GM12878 (cell line): ENCODE data around the gene ROR2. TPM values are rescaled to one million over a fixed set of nuclear protein-coding genes. Genes with fewer than 3 reads are reported as not detected.

Experiments
- ATAC-seq: fragments of 200-7000 bp; cut with Tn5 transposase; 3 replicates; pipeline ENCODE4 v1.9.1; 2020; ENCODE audit warnings: mild to moderate bottlenecking, moderate library complexity
- BruUV-seq: library from RNA; stranded (reverse); fragments of 400-500 nt; replicated peaks from 2 replicates; lab custom pipeline; 2021; lab: Mats Ljungman, UMichigan
- CTCF ChIA-PET: fragments of 300-600 bp; sonication (Branson Sonifier 250); formaldehyde crosslinking; extraction: SDS; loops from one replicate; lab custom pipeline; 2021; ENCODE audit warnings: inconsistent platforms; lab: Yijun Ruan, JAX
- POLR2A ChIA-PET: fragments of 350-600 bp; formaldehyde crosslinking; extraction: SDS; loops from one replicate; lab custom pipeline; 2021; ENCODE audit warnings: inconsistent platforms; lab: Charles Lee
- RAD21 ChIA-PET: fragments of 300-600 bp; sonication (Branson Sonifier 250); formaldehyde crosslinking; loops from one replicate; lab custom pipeline; 2023; ENCODE audit warnings: antibody characterized with exemption; ENCODE audit not compliant: unreplicated experiment; lab: Charles Lee
- SMC1A ChIA-PET: fragments of 300-600 bp; sonication (Branson Sonifier 250); formaldehyde crosslinking; loops from one replicate; lab custom pipeline; 2023; ENCODE audit not compliant: unreplicated experiment, uncharacterized antibody; lab: Charles Lee
- DNase-seq: peaks from one replicate; pipeline ENCODE4 v3.0.0-alpha.2; 2011; ENCODE audit warnings: low read depth, low spot score
- FAIRE-seq: peaks from 3 replicates; lab custom pipeline; 2011; peaks lifted over from hg19 to GRCh38; lab: Jason Lieb, UNC
- H2AFZ ChIP-seq: 2 replicates; pipeline ENCODE4 v1.6.0; 2011; ENCODE audit warnings: low read depth, low read length, control low read depth; ENCODE audit not compliant: control insufficient read depth
- H3K27ac ChIP-seq: 2 replicates; pipeline ENCODE4 v1.5.1; 2011; ENCODE audit warnings: control low read depth; ENCODE audit not compliant: control insufficient read depth, insufficient read depth
- H3K27me3 ChIP-seq, 2 experiments: replicated peaks in 1 of 2; 2 replicates each; pipeline versions ENCODE4 v1.6.0 to v1.6.1; 2011; ENCODE audit warnings: low read length in 1 of 2; ENCODE audit not compliant: control insufficient read depth in 2 of 2, insufficient read depth in 2 of 2
- H3K36me3 ChIP-seq, 2 experiments: 2 replicates each; pipeline ENCODE4 v1.5.1; 2011; ENCODE audit warnings: low read length in 1 of 2; ENCODE audit not compliant: control insufficient read depth in 2 of 2, insufficient read depth in 2 of 2
- H3K4me1 ChIP-seq: 2 replicates; pipeline ENCODE4 v1.6.1; 2011; ENCODE audit warnings: mild to moderate bottlenecking, low read length, moderate library complexity, mixed read lengths; ENCODE audit not compliant: control insufficient read depth, insufficient read depth
- H3K4me2 ChIP-seq: 2 replicates; pipeline ENCODE4 v1.6.0; 2011; ENCODE audit warnings: control low read depth; ENCODE audit not compliant: control insufficient read depth, insufficient read depth
- H3K4me3 ChIP-seq: fragments of 200-600 bp; sonication (generic); 2 replicates; pipeline ENCODE4 v1.5.1; 2016
- H3K79me2 ChIP-seq: 2 replicates; pipeline ENCODE4 v1.6.0; 2011; ENCODE audit warnings: low read length; ENCODE audit not compliant: control insufficient read depth, insufficient read depth
- H3K9ac ChIP-seq: 2 replicates; pipeline ENCODE4 v1.8.0; 2011; ENCODE audit warnings: low read length, control low read depth, mixed read lengths; ENCODE audit not compliant: control insufficient read depth, insufficient read depth
- H3K9me3 ChIP-seq: replicated peaks from 3 replicates; pipeline ENCODE4 v1.5.1; 2011; ENCODE audit warnings: mild to moderate bottlenecking, low read length; ENCODE audit not compliant: control insufficient read depth, insufficient read depth
- H4K20me1 ChIP-seq: 2 replicates; pipeline ENCODE4 v1.6.0; 2011; ENCODE audit not compliant: control insufficient read depth, insufficient read depth
- ASH2L ChIP-seq: fragments of 300-600, 200-600 bp; sonication (generic); IDR thresholded peaks from 2 replicates; pipeline ENCODE4 v1.6.1; 2017; ENCODE audit warnings: low read depth, mild to moderate bottlenecking, borderline replicate concordance
- CHD1 ChIP-seq: IDR thresholded peaks from 2 replicates; pipeline ENCODE4 v1.6.1; 2012; ENCODE audit warnings: low read depth, low read length, improper control_type of control experiment
- EP300 ChIP-seq, 2 experiments: fragments of 150-350 bp in 1 of 2; IDR thresholded peaks; 2 replicates each; pipeline ENCODE4 v1.6.1; 2011 to 2012; ENCODE audit warnings: low read depth in 2 of 2, low read length in 2 of 2, borderline replicate concordance in 1 of 2, improper control_type of control experiment in 1 of 2, inconsistent platforms in 1 of 2; ENCODE audit not compliant: control insufficient read depth in 1 of 2
- KDM1A ChIP-seq: fragments of 200-600 bp; sonication (generic); IDR thresholded peaks from 2 replicates; pipeline ENCODE4 v1.6.1; 2016; ENCODE audit warnings: borderline replicate concordance
- PAX8 ChIP-seq: fragments of 450-650 bp; IDR thresholded peaks from 2 replicates; pipeline ENCODE4 v1.6.1; 2017; ENCODE audit warnings: mild to moderate bottlenecking, moderate library complexity
- SREBF2 ChIP-seq: IDR thresholded peaks from 2 replicates; pipeline ENCODE4 v1.6.1; 2012; ENCODE audit warnings: mild to moderate bottlenecking, low read length
- ZNF24 ChIP-seq: fragments of 450-650 bp; IDR thresholded peaks from 2 replicates; pipeline ENCODE4 v1.6.1; 2017; ENCODE audit warnings: antibody characterized with exemption, mild to moderate bottlenecking
- ZNF274 ChIP-seq: IDR thresholded peaks from one replicate; pipeline ENCODE4 v1.8.0; 2011; ENCODE audit not compliant: insufficient read length, insufficient read depth
- WGBS: methylation state at CpG from one replicate; pipeline ENCODE4 v1.1.6; 2016; ENCODE audit warnings: low lambda C conversion rate; ENCODE audit not compliant: insufficient replicate concordance, insufficient coverage; ENCODE audit errors: missing lambda C conversion rate; 5-methylcytosine and 5-hydroxymethylcytosine counted together
- in situ Hi-C: fragments of 300-500 bp; cut with MboI; formaldehyde crosslinking; loops from 9 replicates; pipeline ENCODE4 v1.14.3; 2018; ENCODE audit warnings: mixed read lengths
- intact Hi-C: fragments of 100-400 bp; cut with micrococcal nuclease; formaldehyde crosslinking; loops from one replicate; pipeline ENCODE4 v1.14.2; 2022; ENCODE audit not compliant: unreplicated experiment
- polyA plus RNA-seq, 11 experiments: library from polyadenylated mRNA; depleted of rRNA in 4 of 11; unstranded in 6 of 11; stranded (reverse) in 5 of 11; fragments of >200 nt; fragmentation: Nextera tagmentation in 4 of 11; fragmentation: Illumina TruSeq in 1 of 11; extraction: Ambion mirVana in 4 of 11; extraction: Trizol in 1 of 11; gene quantifications; 1 replicate in 1 of 11; 2 replicates in 10 of 11; pipeline versions ENCODE4 v1.2.1 to v1.2.3, GENCODE V29; 2011 to 2016; ENCODE audit warnings: inconsistent platforms in 2 of 11, missing spikeins in 2 of 11, low read depth in 1 of 11
- total RNA-seq, 4 experiments: library from RNA; depleted of rRNA in 3 of 4; stranded (reverse); fragments of >200 nt in 3 of 4; fragmentation: Illumina TruSeq in 1 of 4; extraction: Trizol in 1 of 4; gene quantifications; 2 replicates each; pipeline versions ENCODE4 v1.2.1 to v1.2.3, GENCODE V29; 2013 to 2021
- TF ChIP-seq, protein P1 (sequence below): fragments of 450-650 bp; IDR thresholded peaks from 2 replicates; pipeline ENCODE4 v1.6.1; 2016; ENCODE audit warnings: mild to moderate bottlenecking
- TF ChIP-seq, protein P2 (sequence below): fragments of 450-650 bp; IDR thresholded peaks from 2 replicates; pipeline ENCODE4 v1.6.1; 2018; ENCODE audit warnings: borderline replicate concordance, mild to moderate bottlenecking; ENCODE audit not compliant: partially characterized antibody
- TF ChIP-seq, protein P3 (sequence below): fragments of 450-650 bp; IDR thresholded peaks from 2 replicates; pipeline ENCODE4 v1.6.1; 2014; ENCODE audit warnings: mild to moderate bottlenecking
- TF ChIP-seq, protein P4 (sequence below): fragments of 450-650 bp; IDR thresholded peaks from 2 replicates; pipeline ENCODE4 v1.6.1; 2017; ENCODE audit warnings: mild to moderate bottlenecking

ROR2 gene
- total and polyA plus RNA-seq, 10 of the 15 experiments (the other 5 are each of a cell fraction or from before 2014, with no cell fraction given) = 0.03 to 0.05 TPM; not detected in 8

DNA sequence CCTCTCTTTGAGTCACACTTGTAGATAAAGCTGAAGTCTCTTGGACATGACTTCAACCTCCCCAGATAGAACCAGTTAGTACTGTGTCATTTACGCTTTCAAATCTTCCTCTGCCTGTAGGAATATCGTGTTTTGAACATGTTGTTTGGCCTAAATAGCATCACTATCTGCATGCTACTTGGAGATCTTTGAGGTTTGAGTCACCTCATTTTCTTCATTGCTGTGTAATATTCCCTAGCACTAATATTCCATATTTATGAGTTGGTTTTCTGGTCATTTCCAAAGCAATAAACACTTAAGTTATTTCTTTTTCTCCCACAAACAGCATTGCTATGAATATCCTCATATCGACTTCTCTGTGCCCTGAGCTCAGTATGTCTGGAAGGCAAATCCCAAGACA is 100.3 kb downstream of the ROR2 start:
- no peak for ATAC-seq
- intact Hi-C loops (no loop called here), in situ Hi-C loops (no loop called here)
- CTCF ChIA-PET = no interaction called here
- DNase-seq = no peak
- Histone ChIP-seq H3K36me3 (no peaks in the 10 kb centered on the region), H3K4me3 (no peak overlapping the region), H3K9ac (no peak overlapping the region), H3K27me3 (peaks cover 0 to 3% of the 10 kb centered on the region in 2 experiments; a peak in 3 of 4 replicates), H4K20me1 (no peaks in the 10 kb centered on the region), H3K4me2 (no peak overlapping the region), H3K4me1 (no peaks in the 10 kb centered on the region), H3K27ac (no peak overlapping the region), H3K9me3 (no peaks in the 10 kb centered on the region), H3K79me2 (no peaks in the 10 kb centered on the region), H2AFZ (no peak overlapping the region)
- whole genome bisulfite sequencing = 27% methylated on average over 3 of the region's 3 CpGs
- BruUV-seq = no TSS peak
- FAIRE-seq = no peak
- SMC1A ChIA-PET = no interaction called here
- POLR2A ChIA-PET = no interaction called here
- TF ChIP-seq ASH2L = no peak
- TF ChIP-seq, protein P1, sequence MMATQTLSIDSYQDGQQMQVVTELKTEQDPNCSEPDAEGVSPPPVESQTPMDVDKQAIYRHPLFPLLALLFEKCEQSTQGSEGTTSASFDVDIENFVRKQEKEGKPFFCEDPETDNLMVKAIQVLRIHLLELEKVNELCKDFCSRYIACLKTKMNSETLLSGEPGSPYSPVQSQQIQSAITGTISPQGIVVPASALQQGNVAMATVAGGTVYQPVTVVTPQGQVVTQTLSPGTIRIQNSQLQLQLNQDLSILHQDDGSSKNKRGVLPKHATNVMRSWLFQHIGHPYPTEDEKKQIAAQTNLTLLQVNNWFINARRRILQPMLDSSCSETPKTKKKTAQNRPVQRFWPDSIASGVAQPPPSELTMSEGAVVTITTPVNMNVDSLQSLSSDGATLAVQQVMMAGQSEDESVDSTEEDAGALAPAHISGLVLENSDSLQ = no peak
- TF ChIP-seq, protein P2, sequence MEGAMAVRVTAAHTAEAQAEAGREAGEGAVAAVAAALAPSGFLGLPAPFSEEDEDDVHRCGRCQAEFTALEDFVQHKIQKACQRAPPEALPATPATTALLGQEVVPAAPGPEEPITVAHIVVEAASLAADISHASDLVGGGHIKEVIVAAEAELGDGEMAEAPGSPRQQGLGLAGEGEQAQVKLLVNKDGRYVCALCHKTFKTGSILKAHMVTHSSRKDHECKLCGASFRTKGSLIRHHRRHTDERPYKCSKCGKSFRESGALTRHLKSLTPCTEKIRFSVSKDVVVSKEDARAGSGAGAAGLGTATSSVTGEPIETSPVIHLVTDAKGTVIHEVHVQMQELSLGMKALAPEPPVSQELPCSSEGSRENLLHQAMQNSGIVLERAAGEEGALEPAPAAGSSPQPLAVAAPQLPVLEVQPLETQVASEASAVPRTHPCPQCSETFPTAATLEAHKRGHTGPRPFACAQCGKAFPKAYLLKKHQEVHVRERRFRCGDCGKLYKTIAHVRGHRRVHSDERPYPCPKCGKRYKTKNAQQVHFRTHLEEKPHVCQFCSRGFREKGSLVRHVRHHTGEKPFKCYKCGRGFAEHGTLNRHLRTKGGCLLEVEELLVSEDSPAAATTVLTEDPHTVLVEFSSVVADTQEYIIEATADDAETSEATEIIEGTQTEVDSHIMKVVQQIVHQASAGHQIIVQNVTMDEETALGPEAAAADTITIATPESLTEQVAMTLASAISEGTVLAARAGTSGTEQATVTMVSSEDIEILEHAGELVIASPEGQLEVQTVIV = no peak
- RAD21 ChIA-PET = no interaction called here

DNA sequence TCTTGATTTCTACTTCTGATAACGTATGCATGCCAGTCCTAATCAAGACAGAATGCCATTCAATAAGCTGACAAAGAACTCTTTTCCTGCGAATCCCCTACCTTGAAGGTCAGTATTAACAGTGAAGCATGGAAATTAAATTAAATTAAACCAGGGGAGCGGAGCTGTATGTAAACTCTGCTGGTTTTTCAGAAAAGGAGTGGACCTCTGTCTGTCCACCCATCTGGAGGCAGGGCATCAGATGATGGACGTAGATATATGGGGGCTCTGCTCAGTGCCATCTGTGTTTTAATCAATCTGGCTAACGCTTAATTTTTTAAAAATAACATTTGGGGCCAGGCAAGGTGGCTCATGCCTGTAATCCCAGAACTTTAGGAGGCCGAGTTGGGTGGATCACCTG is 101.9 kb downstream of the ROR2 start:
- Histone ChIP-seq H3K4me1 (no peaks in the 10 kb centered on the region), H3K4me2 (no peak overlapping the region), H2AFZ (no peak overlapping the region), H4K20me1 (no peaks in the 10 kb centered on the region), H3K27ac (no peak overlapping the region), H3K36me3 (no peaks in the 10 kb centered on the region), H3K27me3 (peaks cover 0 to 1% of the 10 kb centered on the region in 2 experiments; a peak in 3 of 4 replicates), H3K4me3 (no peak overlapping the region), H3K9me3 (no peaks in the 10 kb centered on the region), H3K79me2 (no peaks in the 10 kb centered on the region), H3K9ac (no peak overlapping the region)
- ChIA-PET SMC1A (no interaction called here), CTCF (no interaction called here), POLR2A (no interaction called here), RAD21 (no interaction called here)
- in situ Hi-C loops = no loop called here
- FAIRE-seq = no peak
- WGBS = 46% methylated on average over 6 of the region's 6 CpGs
- BruUV-seq = no TSS peak
- intact Hi-C loops = no loop called here
- no peak for ATAC-seq
- no peak for DNase-seq
- TF ChIP-seq ZNF274 (no peak), SREBF2 (no peak), ZNF24 (no peak), PAX8 (no peak), CHD1 (no peak), KDM1A (no peak), EP300 (IDR thresholded peaks at IDR 0.05; ENCODE audit: borderline replicate concordance in 1 of 2, control insufficient read depth in 1 of 2, low read depth in 2 of 2, low read length in 2 of 2) (no peak)
- TF ChIP-seq, protein P3, sequence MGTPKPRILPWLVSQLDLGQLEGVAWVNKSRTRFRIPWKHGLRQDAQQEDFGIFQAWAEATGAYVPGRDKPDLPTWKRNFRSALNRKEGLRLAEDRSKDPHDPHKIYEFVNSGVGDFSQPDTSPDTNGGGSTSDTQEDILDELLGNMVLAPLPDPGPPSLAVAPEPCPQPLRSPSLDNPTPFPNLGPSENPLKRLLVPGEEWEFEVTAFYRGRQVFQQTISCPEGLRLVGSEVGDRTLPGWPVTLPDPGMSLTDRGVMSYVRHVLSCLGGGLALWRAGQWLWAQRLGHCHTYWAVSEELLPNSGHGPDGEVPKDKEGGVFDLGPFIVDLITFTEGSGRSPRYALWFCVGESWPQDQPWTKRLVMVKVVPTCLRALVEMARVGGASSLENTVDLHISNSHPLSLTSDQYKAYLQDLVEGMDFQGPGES = no peak
- TF ChIP-seq, protein P4, sequence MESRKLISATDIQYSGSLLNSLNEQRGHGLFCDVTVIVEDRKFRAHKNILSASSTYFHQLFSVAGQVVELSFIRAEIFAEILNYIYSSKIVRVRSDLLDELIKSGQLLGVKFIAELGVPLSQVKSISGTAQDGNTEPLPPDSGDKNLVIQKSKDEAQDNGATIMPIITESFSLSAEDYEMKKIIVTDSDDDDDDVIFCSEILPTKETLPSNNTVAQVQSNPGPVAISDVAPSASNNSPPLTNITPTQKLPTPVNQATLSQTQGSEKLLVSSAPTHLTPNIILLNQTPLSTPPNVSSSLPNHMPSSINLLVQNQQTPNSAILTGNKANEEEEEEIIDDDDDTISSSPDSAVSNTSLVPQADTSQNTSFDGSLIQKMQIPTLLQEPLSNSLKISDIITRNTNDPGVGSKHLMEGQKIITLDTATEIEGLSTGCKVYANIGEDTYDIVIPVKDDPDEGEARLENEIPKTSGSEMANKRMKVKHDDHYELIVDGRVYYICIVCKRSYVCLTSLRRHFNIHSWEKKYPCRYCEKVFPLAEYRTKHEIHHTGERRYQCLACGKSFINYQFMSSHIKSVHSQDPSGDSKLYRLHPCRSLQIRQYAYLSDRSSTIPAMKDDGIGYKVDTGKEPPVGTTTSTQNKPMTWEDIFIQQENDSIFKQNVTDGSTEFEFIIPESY = no peak
